Fibroblast of villous mesenchyme (primary cell): Measurements from ENCODE around the gene SNAPIN. TPM values are rescaled to one million over a fixed set of nuclear protein-coding genes. Genes with fewer than 3 reads are reported as not detected.
A peak's percentile ranks its signal among the peaks of the same experiment; 100 is the strongest.

ENCODE experiments used
- DNase-seq: peaks from one replicate; pipeline ENCODE4 v3.0.0-alpha.2; 2010; ENCODE audit warnings: low read depth
- H3K4me3 ChIP-seq: 2 replicates; pipeline ENCODE4 v1.5.1; 2011; ENCODE audit warnings: low read depth, mild to moderate bottlenecking, low read length
- total RNA-seq: library from RNA; depleted of rRNA; stranded (reverse); fragments of >200 nt; gene quantifications from 2 replicates; pipeline ENCODE4 v1.2.3, GENCODE V29; 2012
- TF ChIP-seq, protein P1 (sequence below): IDR thresholded peaks from 2 replicates; pipeline ENCODE4 v1.5.1; 2012; ENCODE audit warnings: low read depth, mild to moderate bottlenecking, low read length; ENCODE audit not compliant: insufficient read depth

SNAPIN gene
- total RNA-seq, 1 donor = 66.1 TPM

DNA sequence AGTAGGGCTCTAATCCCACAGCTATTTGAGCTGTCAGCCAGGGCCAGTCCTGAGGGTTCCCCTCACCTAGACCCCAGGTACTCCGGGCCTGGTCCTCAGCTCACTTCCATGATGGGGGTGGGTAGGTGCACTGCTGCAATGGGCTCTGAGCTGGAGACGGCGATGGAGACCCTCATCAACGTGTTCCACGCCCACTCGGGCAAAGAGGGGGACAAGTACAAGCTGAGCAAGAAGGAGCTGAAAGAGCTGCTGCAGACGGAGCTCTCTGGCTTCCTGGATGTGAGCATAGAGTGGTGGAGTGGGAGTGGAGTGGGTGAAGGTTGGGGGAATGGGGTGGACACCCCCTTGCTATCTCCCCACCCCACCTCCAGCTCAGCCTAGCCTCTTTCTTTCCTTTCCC, 28.1 kb upstream of the SNAPIN start:
- H3K4me3 ChIP-seq = no peak overlapping the region
- no peak for DNase-seq
- TF ChIP-seq, protein P1, sequence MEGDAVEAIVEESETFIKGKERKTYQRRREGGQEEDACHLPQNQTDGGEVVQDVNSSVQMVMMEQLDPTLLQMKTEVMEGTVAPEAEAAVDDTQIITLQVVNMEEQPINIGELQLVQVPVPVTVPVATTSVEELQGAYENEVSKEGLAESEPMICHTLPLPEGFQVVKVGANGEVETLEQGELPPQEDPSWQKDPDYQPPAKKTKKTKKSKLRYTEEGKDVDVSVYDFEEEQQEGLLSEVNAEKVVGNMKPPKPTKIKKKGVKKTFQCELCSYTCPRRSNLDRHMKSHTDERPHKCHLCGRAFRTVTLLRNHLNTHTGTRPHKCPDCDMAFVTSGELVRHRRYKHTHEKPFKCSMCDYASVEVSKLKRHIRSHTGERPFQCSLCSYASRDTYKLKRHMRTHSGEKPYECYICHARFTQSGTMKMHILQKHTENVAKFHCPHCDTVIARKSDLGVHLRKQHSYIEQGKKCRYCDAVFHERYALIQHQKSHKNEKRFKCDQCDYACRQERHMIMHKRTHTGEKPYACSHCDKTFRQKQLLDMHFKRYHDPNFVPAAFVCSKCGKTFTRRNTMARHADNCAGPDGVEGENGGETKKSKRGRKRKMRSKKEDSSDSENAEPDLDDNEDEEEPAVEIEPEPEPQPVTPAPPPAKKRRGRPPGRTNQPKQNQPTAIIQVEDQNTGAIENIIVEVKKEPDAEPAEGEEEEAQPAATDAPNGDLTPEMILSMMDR = no peak

DNA sequence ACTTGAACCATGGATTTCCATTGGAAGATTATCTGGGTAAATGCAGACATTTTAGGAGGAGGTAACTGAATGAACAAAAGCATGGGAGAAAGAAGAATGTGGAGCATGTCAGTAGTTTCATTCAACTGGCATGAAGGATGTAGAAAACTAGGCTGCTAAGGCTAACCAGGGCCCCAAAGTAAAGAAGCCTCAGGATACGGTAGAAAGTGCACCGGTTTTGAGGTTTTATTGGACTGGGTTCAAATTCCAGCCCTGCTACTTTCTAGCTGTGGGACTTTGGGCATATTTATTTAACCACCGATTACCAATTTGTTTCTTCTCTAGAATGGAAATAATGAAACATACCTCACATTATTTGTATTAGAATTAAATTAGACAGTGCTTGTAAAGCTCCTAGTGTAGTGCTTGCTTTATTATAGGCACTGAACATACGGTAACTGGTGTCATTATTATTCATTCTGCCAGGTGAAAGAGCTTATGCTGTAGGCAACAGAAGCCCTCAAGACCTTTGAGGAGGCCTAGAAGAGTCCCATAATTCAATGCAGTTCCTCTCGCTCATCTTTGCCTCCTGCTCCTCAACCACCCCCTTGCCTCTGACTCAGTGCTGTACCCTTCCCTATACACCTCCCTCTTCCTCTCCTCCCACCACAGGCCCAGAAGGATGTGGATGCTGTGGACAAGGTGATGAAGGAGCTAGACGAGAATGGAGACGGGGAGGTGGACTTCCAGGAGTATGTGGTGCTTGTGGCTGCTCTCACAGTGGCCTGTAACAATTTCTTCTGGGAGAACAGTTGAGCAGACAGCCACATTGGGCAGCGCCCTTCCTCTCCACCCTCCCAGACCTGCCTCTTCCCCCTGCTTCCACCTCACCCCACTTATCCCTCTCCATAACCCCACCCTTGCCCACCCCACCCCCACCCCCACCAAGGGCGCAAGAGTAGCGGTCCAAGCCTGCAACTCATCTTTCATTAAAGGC, 27.2 kb upstream of the SNAPIN start:
- TF ChIP-seq, protein P1 = no peak
- no peak for DNase-seq
- no peak overlapping the region for H3K4me3 ChIP-seq

DNA sequence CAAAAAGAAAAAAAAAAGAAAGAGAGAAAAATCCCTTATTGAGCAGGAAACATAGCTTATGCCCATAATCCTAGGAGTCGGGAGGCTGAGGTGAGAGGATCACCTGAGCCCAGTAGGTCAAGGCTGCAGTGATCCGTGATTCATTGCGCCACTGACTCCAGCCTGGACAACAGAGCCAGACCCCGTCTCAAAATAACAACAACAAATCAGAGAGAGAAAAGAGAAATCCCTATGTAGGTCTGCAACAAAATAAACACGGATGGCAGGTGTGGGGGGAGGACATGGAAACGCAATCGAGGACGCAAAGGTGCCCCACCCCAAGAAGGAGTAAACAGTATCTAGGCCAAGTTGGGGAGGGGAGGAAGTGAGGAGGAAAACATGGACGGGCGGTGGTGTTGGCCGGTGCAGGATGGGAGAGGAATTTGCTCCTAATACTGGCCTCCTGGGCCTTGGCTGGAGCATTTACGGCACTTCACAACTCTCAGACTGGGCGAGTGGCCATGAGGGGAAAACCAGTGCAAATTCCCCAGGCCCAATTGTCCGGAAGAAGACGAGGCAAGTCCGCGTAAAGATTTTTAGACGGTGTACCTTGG, 25.2 kb upstream of the SNAPIN start:
- DNase-seq = no peak
- TF ChIP-seq, protein P1 = no peak
- peak overlapping the region; percentile 50 for H3K4me3 ChIP-seq

DNA sequence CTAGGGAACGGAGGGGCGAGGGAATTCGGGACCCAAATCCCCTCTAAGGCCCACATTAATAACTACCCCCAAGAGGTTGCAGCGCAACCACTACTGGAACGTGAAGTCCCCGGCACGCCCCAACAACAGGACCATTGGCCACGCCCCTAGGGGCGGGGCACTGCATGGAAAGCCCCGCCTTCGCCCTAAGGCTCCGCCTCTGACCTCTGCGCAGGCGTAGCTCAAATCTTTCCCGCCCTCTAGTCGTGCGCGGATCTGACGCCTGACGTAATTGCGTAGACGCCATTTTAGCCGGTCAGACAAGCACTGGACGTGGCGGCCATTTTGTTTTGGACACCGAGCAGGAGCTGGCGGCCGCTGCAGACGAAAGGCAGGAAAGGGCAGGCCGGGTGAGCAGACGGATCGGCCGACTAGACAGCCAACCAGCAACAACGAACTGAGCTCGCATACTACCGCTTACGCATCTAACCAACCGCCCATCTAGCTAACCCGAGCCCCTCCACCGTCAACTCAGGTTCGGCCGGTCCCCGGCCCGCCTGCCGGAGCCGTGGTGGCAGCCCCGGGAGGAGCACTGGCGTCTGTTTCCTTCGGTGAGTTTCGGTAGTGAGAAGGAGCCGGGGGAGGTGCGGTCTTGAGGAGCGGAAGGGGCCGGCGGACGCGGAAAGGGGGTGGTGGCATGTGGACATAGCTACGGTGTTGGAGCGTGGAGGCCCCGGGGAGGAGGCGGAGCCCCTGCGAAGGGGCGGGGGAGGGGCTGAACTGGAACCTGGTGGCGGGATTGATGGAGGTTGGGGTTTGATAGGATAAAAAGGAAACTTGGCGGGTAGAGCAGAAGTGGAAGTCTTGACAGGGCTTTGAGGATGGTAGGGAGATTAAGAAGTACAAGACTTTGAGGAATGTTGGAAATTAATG, 24.5 kb upstream of the SNAPIN start, which contains the start of gene CHTOP:
Gene CHTOP (plus strand): TSS at position 313 of the 912 bp plus-strand sequence. CDS start 2,523 bp downstream, outside the sequence.
- peak within 1 kb of the TSS; percentile 100 for H3K4me3 ChIP-seq
- DNase-seq = peak; percentile 99
- TF ChIP-seq, protein P1 = no peak

DNA sequence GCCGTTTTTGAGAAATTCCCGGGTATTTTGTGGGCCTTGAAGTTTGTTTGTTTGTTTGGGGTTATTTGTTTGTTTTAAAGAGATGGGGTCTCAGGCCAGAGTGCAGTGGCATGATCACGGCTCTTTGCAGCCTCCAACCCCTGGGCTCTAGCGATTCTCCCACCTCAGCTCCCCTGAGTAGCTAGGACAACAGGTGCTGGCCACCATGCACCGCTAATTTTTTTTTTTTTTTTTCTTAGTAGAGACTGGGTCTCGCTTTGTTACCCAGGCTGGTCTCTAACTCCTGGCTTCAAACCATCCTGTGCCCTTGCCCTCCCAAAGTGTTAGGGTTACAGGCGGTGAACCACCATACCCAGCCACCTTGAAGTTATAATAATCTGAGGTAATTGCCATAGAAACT, 22.6 kb upstream of the SNAPIN start:
- H3K4me3 ChIP-seq = peak overlapping the region; percentile 100
- TF ChIP-seq, protein P1 = no peak
- no peak for DNase-seq

DNA sequence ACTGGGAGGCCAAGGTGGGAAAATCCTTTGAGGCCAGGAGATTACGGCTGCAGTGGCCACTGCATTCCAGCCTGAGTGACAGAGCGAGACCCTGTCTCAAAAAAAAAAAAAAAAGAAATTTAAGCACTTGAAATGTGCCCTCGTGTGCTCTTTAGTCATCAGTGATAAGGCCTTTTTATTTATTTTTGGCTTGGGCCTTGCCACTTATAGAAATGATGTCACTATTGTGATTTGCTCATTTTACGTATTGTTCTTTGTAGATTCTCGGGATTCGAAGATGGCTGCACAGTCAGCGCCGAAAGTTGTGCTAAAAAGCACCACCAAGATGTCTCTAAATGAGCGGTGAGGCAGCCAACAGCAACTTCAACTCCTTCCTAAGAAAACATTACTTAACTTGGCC, 22.2 kb upstream of the SNAPIN start:
- DNase-seq = no peak
- TF ChIP-seq, protein P1 = no peak
- no peak overlapping the region for H3K4me3 ChIP-seq
